ENCODE results near the gene SCYL1.

Gene SCYL1

GRCh38 chr11:65558930-65559509, 34.1 kb downstream of the SCYL1 start:
- TF ChIP-seq CTCF (IDR thresholded peaks at IDR 0.05; ENCODE audit: low read depth, low read length, missing control alignments): no peak
- Histone ChIP-seq H3K27ac (peak overlapping the region; percentile 89), H3K27me3 (replicated peaks) (no peaks in the 10 kb centered on the region), H3K4me3 (ENCODE audit: low read depth, low read length) (peak overlapping the region; percentile 29), H3K36me3 (replicated peaks) (no peaks in the 10 kb centered on the region)
- peak; percentile 41 for DNase-seq
- in situ Hi-C loops (cut with HindIII; ENCODE audit: low pct_ligation_motif_present, low sequenced_read_pairs): no loop called here

GRCh38 chr11:65559535-65559934, 34.7 kb downstream of the SCYL1 start:
- Histone ChIP-seq H3K36me3 (replicated peaks) (no peaks in the 10 kb centered on the region), H3K27ac (peak overlapping the region; percentile 89), H3K4me3 (ENCODE audit: low read depth, low read length) (no peak overlapping the region), H3K27me3 (replicated peaks) (no peaks in the 10 kb centered on the region)
- in situ Hi-C loops (cut with HindIII; ENCODE audit: low pct_ligation_motif_present, low sequenced_read_pairs): no loop called here
- TF ChIP-seq CTCF (IDR thresholded peaks at IDR 0.05; ENCODE audit: low read depth, low read length, missing control alignments): no peak
- DNase-seq: no peak

GRCh38 chr11:65559951-65560537, 35.2 kb downstream of the SCYL1 start:
- DNase-seq: peak; percentile 46
- peak overlapping the region; percentile 89 for H3K27ac ChIP-seq
- no peak overlapping the region for H3K4me3 ChIP-seq (ENCODE audit: low read depth, low read length)
- in situ Hi-C loops (cut with HindIII; ENCODE audit: low pct_ligation_motif_present, low sequenced_read_pairs): no loop called here
- H3K36me3 ChIP-seq (replicated peaks): no peaks in the 10 kb centered on the region
- TF ChIP-seq CTCF (IDR thresholded peaks at IDR 0.05; ENCODE audit: low read depth, low read length, missing control alignments): no peak
- H3K27me3 ChIP-seq (replicated peaks): no peaks in the 10 kb centered on the region

- H3K27ac ChIP-seq: peak overlapping the region; percentile 89
- in situ Hi-C loops (cut with HindIII; ENCODE audit: low pct_ligation_motif_present, low sequenced_read_pairs): no loop called here
- no peak overlapping the region for H3K4me3 ChIP-seq (ENCODE audit: low read depth, low read length)
- no peaks in the 10 kb centered on the region for H3K36me3 ChIP-seq (replicated peaks)
- TF ChIP-seq CTCF (IDR thresholded peaks at IDR 0.05; ENCODE audit: low read depth, low read length, missing control alignments): no peak
- peak; percentile 87 for DNase-seq
- no peaks in the 10 kb centered on the region for H3K27me3 ChIP-seq (replicated peaks)
Observed at GRCh38 chr11:65560555-65561418, 35.9 kb downstream of the SCYL1 start.

GRCh38 chr11:65562020-65562419, 37.1 kb downstream of the SCYL1 start:
- no peak for DNase-seq
- no peaks in the 10 kb centered on the region for H3K27me3 ChIP-seq (replicated peaks)
- TF ChIP-seq CTCF (IDR thresholded peaks at IDR 0.05; ENCODE audit: low read depth, low read length, missing control alignments): no peak

More at GRCh38 chr11:65562020-65562419, 37.1 kb downstream of the SCYL1 start:
- Histone ChIP-seq H3K27ac (no peak overlapping the region), H3K36me3 (replicated peaks) (no peaks in the 10 kb centered on the region), H3K4me3 (ENCODE audit: low read depth, low read length) (no peak overlapping the region)
- in situ Hi-C loops (cut with HindIII; ENCODE audit: low pct_ligation_motif_present, low sequenced_read_pairs): no loop called here

Measured in brain microvascular endothelial cell (primary cell).